GM12873 (cell line): ENCODE measurements around the gene ANKRD2.

Experiments used
- CTCF ChIP-seq: IDR thresholded peaks from 2 replicates; pipeline ENCODE4 v1.5.1; 2012; ENCODE audit warnings: low read depth, mild to moderate bottlenecking, moderate library complexity, low read length, control low read depth; ENCODE audit not compliant: insufficient read depth; ENCODE audit errors: missing control alignments

The ANKRD2 gene

GRCh38 chr10:97590748-97591495 is 18.3 kb downstream of the ANKRD2 start:
- no peak for TF ChIP-seq CTCF

- no peak for TF ChIP-seq CTCF
These were observed 20.8 kb downstream of the ANKRD2 start for GRCh38 chr10:97593421-97593820.

- TF ChIP-seq CTCF, result no peak
These were observed 23.8 kb downstream of the ANKRD2 start for GRCh38 chr10:97596101-97597082.

- no peak for TF ChIP-seq CTCF
These were observed 25.2 kb downstream of the ANKRD2 start for GRCh38 chr10:97597778-97598177.

GRCh38 chr10:97598407-97599271 is 26.1 kb downstream of the ANKRD2 start:
- TF ChIP-seq CTCF, result no peak

GRCh38 chr10:97599272-97599619 is 26.7 kb downstream of the ANKRD2 start:
- TF ChIP-seq CTCF, result no peak
